ENCODE data around the gene HEBP2. TPM values are rescaled to one million over a fixed set of nuclear protein-coding genes. Genes with fewer than 3 reads are reported as not detected.
A peak's percentile ranks its signal among the peaks of the same experiment; 100 is the strongest.
"Not testable (repeated sequence)": the region's sequence is repeated elsewhere in the genome, so short reads cannot be mapped to it uniquely, and the experiment has no call there.

Gene HEBP2
- total RNA-seq (2014; rRNA removed; shearing (Covaris generic)): 27.3 and 30.9 TPM in 2 replicates

GRCh38 chr6:138403801-138404665 lies at the start of gene HEBP2:
HEBP2 (plus strand) TSS chr6:138404223; CDS start chr6:138404496, 273 bp downstream.
- Histone ChIP-seq H3K4me1 (no peaks in the 10 kb centered on the region), H3K36me3 (peaks cover 10% of the 10 kb centered on the region), H3K4me3 (peak within 1 kb of the TSS; percentile 75), H3K27me3 (no peaks in the 10 kb centered on the region), H3K9me3 (replicated peaks) (no peaks in the 10 kb centered on the region), H3K27ac (peak within 1 kb of the TSS; percentile 91)
- DNase-seq: peak; percentile 97 to 98

GRCh38 chr6:138357928-138358327 lies 46.1 kb upstream of the HEBP2 start:
- DNase-seq: no peak
- Histone ChIP-seq H3K27me3 (no peaks in the 10 kb centered on the region), H3K4me1 (no peaks in the 10 kb centered on the region), H3K27ac (no peak overlapping the region), H3K4me3 (no peak overlapping the region), H3K9me3 (replicated peaks) (no peaks in the 10 kb centered on the region), H3K36me3 (no peaks in the 10 kb centered on the region)

GRCh38 chr6:138368684-138369083 lies 35.3 kb upstream of the HEBP2 start:
- not testable (repeated sequence) for H3K27ac ChIP-seq; H3K36me3 ChIP-seq; H3K9me3 ChIP-seq (replicated peaks); H3K4me3 ChIP-seq; DNase-seq; H3K27me3 ChIP-seq
- peaks cover 22% of the 10 kb centered on the region for H3K4me1 ChIP-seq

GRCh38 chr6:138370631-138371451 lies 33.2 kb upstream of the HEBP2 start:
- peak overlapping the region; percentile 92 for H3K27ac ChIP-seq
- H3K36me3 ChIP-seq: no peaks in the 10 kb centered on the region
- peaks cover 22% of the 10 kb centered on the region for H3K4me1 ChIP-seq
- H3K4me3 ChIP-seq: no peak overlapping the region
- no peaks in the 10 kb centered on the region for H3K27me3 ChIP-seq
- H3K9me3 ChIP-seq (replicated peaks): no peaks in the 10 kb centered on the region; the same call in 1 of the 2 replicates
- peak in 1 of 2 experiments; percentile 24 for DNase-seq

- Histone ChIP-seq H3K4me3 (peak overlapping the region; percentile 8; the same call in 1 of the 2 replicates), H3K27ac (peak overlapping the region; percentile 92), H3K27me3 (no peaks in the 10 kb centered on the region), H3K36me3 (no peaks in the 10 kb centered on the region), H3K4me1 (peaks cover 22% of the 10 kb centered on the region), H3K9me3 (replicated peaks) (no peaks in the 10 kb centered on the region; the same call in 1 of the 2 replicates)
- DNase-seq: peak; percentile 26 to 57
Observed at GRCh38 chr6:138371452-138371711, 32.6 kb upstream of the HEBP2 start.

- Histone ChIP-seq H3K27ac (peak overlapping the region; percentile 92), H3K27me3 (no peaks in the 10 kb centered on the region)
- DNase-seq: peak; percentile 62 to 85
Observed at GRCh38 chr6:138371720-138372119, 32.3 kb upstream of the HEBP2 start.

GRCh38 chr6:138372711-138373463 lies 31.1 kb upstream of the HEBP2 start:
- Histone ChIP-seq H3K4me1 (peaks cover 26% of the 10 kb centered on the region), H3K36me3 (no peaks in the 10 kb centered on the region), H3K4me3 (no peak overlapping the region), H3K27me3 (no peaks in the 10 kb centered on the region), H3K27ac (peak overlapping the region; percentile 92), H3K9me3 (replicated peaks) (no peaks in the 10 kb centered on the region; the same call in 1 of the 2 replicates)
- peak in 1 of 2 experiments; percentile 38 for DNase-seq

More at GRCh38 chr6:138371720-138372119, 32.3 kb upstream of the HEBP2 start:
- H3K36me3 ChIP-seq: no peaks in the 10 kb centered on the region
- peak overlapping the region; percentile 8; the same call in 1 of the 2 replicates for H3K4me3 ChIP-seq
- no peaks in the 10 kb centered on the region; the same call in 1 of the 2 replicates for H3K9me3 ChIP-seq (replicated peaks)
- peaks cover 22% of the 10 kb centered on the region for H3K4me1 ChIP-seq

- Histone ChIP-seq H3K9me3 (replicated peaks) (no peaks in the 10 kb centered on the region), H3K27me3 (no peaks in the 10 kb centered on the region), H3K4me1 (peaks cover 32% of the 10 kb centered on the region), H3K36me3 (no peaks in the 10 kb centered on the region), H3K4me3 (no peak overlapping the region), H3K27ac (no peak overlapping the region)
- no peak for DNase-seq
Observed at GRCh38 chr6:138374230-138374629, 29.8 kb upstream of the HEBP2 start.

- peaks cover 33% of the 10 kb centered on the region for H3K4me1 ChIP-seq
- no peaks in the 10 kb centered on the region for H3K9me3 ChIP-seq (replicated peaks)
- H3K36me3 ChIP-seq: no peaks in the 10 kb centered on the region
- no peak overlapping the region for H3K27ac ChIP-seq
- DNase-seq: peak in 1 of 2 experiments; percentile 7
- H3K27me3 ChIP-seq: no peaks in the 10 kb centered on the region
- H3K4me3 ChIP-seq: no peak overlapping the region
Observed at GRCh38 chr6:138374815-138375214, 29.2 kb upstream of the HEBP2 start.

GRCh38 chr6:138377042-138377441 lies 27.0 kb upstream of the HEBP2 start:
- Histone ChIP-seq H3K27me3 (no peaks in the 10 kb centered on the region), H3K9me3 (replicated peaks) (no peaks in the 10 kb centered on the region), H3K36me3 (no peaks in the 10 kb centered on the region), H3K4me1 (peaks cover 18% of the 10 kb centered on the region), H3K4me3 (no peak overlapping the region), H3K27ac (no peak overlapping the region)
- no peak for DNase-seq

GRCh38 chr6:138377844-138378243 lies 26.2 kb upstream of the HEBP2 start, which contains the start of gene SMIM28:
SMIM28 (plus strand) TSS chr6:138377905; CDS start chr6:138378073, 168 bp downstream.
- H3K36me3 ChIP-seq: no peaks in the 10 kb centered on the region
- no peaks in the 10 kb centered on the region for H3K9me3 ChIP-seq (replicated peaks)
- DNase-seq: peak in 1 of 2 experiments; percentile 47
- peaks cover 10% of the 10 kb centered on the region for H3K4me1 ChIP-seq
- no peaks in the 10 kb centered on the region for H3K27me3 ChIP-seq
- H3K4me3 ChIP-seq: no peak within 1 kb of the TSS
- no peak within 1 kb of the TSS for H3K27ac ChIP-seq

GRCh38 chr6:138378463-138378862 lies 25.6 kb upstream of the HEBP2 start:
- H3K9me3 ChIP-seq (replicated peaks): no peaks in the 10 kb centered on the region
- no peak overlapping the region for H3K4me3 ChIP-seq
- H3K27ac ChIP-seq: no peak overlapping the region
- no peaks in the 10 kb centered on the region for H3K36me3 ChIP-seq
- H3K27me3 ChIP-seq: no peaks in the 10 kb centered on the region
- H3K4me1 ChIP-seq: peaks cover 12% of the 10 kb centered on the region; the same call in 1 of the 2 replicates
- peak in 1 of 2 experiments; percentile 20 for DNase-seq

GRCh38 chr6:138382498-138383265 lies 21.3 kb upstream of the HEBP2 start:
- H3K4me1 ChIP-seq: peaks cover 19% of the 10 kb centered on the region
- no peaks in the 10 kb centered on the region for H3K36me3 ChIP-seq
- H3K4me3 ChIP-seq: no peak overlapping the region
- no peak for DNase-seq
- no peaks in the 10 kb centered on the region for H3K9me3 ChIP-seq (replicated peaks)
- no peak overlapping the region for H3K27ac ChIP-seq
- H3K27me3 ChIP-seq: no peaks in the 10 kb centered on the region

- peaks cover 14% of the 10 kb centered on the region for H3K4me1 ChIP-seq
- peak in 1 of 2 experiments; percentile 58 for DNase-seq
- no peaks in the 10 kb centered on the region for H3K9me3 ChIP-seq (replicated peaks)
- H3K36me3 ChIP-seq: no peaks in the 10 kb centered on the region
- H3K27me3 ChIP-seq: no peaks in the 10 kb centered on the region
- no peak overlapping the region for H3K27ac ChIP-seq
- H3K4me3 ChIP-seq: no peak overlapping the region
Observed at GRCh38 chr6:138383776-138384175, 20.2 kb upstream of the HEBP2 start.
